BLaER1 (cell line): ENCODE measurements around the gene DNASE1L2.
"Not testable (repeated sequence)": the region's sequence is repeated elsewhere in the genome, so short reads cannot be mapped to it uniquely, and the experiment has no call there.

Source experiments
- H3K27ac ChIP-seq: shearing (Covaris generic); formaldehyde crosslinking; 2 replicates; pipeline ENCODE4 v1.8.1; 2022
- H3K27me3 ChIP-seq: shearing (Covaris generic); formaldehyde crosslinking; 2 replicates; pipeline ENCODE4 v1.8.1; 2022
- H3K36me3 ChIP-seq: shearing (Covaris generic); formaldehyde crosslinking; 2 replicates; pipeline ENCODE4 v1.8.1; 2022
- H3K4me1 ChIP-seq: shearing (Covaris generic); formaldehyde crosslinking; 2 replicates; pipeline ENCODE4 v1.8.1; 2022
- H3K4me2 ChIP-seq: shearing (Covaris generic); formaldehyde crosslinking; 2 replicates; pipeline ENCODE4 v1.8.1; 2022
- H3K4me3 ChIP-seq: shearing (Covaris generic); formaldehyde crosslinking; 2 replicates; pipeline ENCODE4 v1.8.1; 2022
- H3K9ac ChIP-seq: shearing (Covaris generic); formaldehyde crosslinking; 2 replicates; pipeline ENCODE4 v1.8.1; 2022
- H3K9me3 ChIP-seq: shearing (Covaris generic); formaldehyde crosslinking; 2 replicates; pipeline ENCODE4 v1.8.1; 2022
- H4K20me1 ChIP-seq: shearing (Covaris generic); formaldehyde crosslinking; 2 replicates; pipeline ENCODE4 v1.8.1; 2022
- Cebpa-rat ChIP-seq: shearing (Covaris generic); IDR thresholded peaks from 2 replicates; pipeline ENCODE4 v1.8.1; 2022

DNASE1L2 gene

GRCh38 chr16:2251296-2252111 lies 15.3 kb downstream of the DNASE1L2 start, which contains the start of gene ECI1:
Gene ECI1 (minus strand): TSS chr16:2251587. CDS start chr16:2251566, 21 bp downstream.
- no peak for TF ChIP-seq Cebpa-rat
- Histone ChIP-seq H3K4me2 (peak within 1 kb of the TSS; percentile 91), H3K36me3 (peaks cover 76% of the 10 kb centered on the region), H3K27ac (peak within 1 kb of the TSS; percentile 93), H4K20me1 (peaks cover 55% of the 10 kb centered on the region), H3K4me1 (peaks cover 30% of the 10 kb centered on the region), H3K27me3 (no peaks in the 10 kb centered on the region), H3K9ac (peak within 1 kb of the TSS; percentile 93), H3K9me3 (no peaks in the 10 kb centered on the region), H3K4me3 (peak within 1 kb of the TSS; percentile 84)

GRCh38 chr16:2252806-2253148 lies 16.5 kb downstream of the DNASE1L2 start:
- no peak overlapping the region for H3K4me3 ChIP-seq
- TF ChIP-seq Cebpa-rat, result no peak
- H3K9ac ChIP-seq, result 0 out of 2 replicates have a peak overlapping the region, but pooled peaks have one; percentile 93
- no peaks in the 10 kb centered on the region for H3K9me3 ChIP-seq
- no peak overlapping the region for H3K27ac ChIP-seq
- no peaks in the 10 kb centered on the region for H3K27me3 ChIP-seq
- peaks cover 30% of the 10 kb centered on the region for H3K4me1 ChIP-seq
- no peak overlapping the region for H3K4me2 ChIP-seq
- peaks cover 76% of the 10 kb centered on the region for H3K36me3 ChIP-seq
- peaks cover 67% of the 10 kb centered on the region for H4K20me1 ChIP-seq

GRCh38 chr16:2253293-2253692 lies 17.0 kb downstream of the DNASE1L2 start:
- Histone ChIP-seq H3K27ac (no peak overlapping the region), H4K20me1 (peaks cover 69% of the 10 kb centered on the region), H3K4me2 (no peak overlapping the region), H3K36me3 (peaks cover 77% of the 10 kb centered on the region), H3K27me3 (no peaks in the 10 kb centered on the region), H3K9ac (no peak overlapping the region), H3K4me1 (peaks cover 30% of the 10 kb centered on the region), H3K9me3 (no peaks in the 10 kb centered on the region), H3K4me3 (no peak overlapping the region)
- TF ChIP-seq Cebpa-rat, result no peak

GRCh38 chr16:2256531-2257140 lies 20.4 kb downstream of the DNASE1L2 start:
- Histone ChIP-seq H3K9ac (0 out of 2 replicates have a peak overlapping the region, but pooled peaks have one; percentile 10), H3K36me3 (peaks cover 99% of the 10 kb centered on the region), H3K4me3 (no peak overlapping the region), H3K27ac (no peak overlapping the region), H3K4me2 (no peak overlapping the region), H3K4me1 (peaks cover 11% of the 10 kb centered on the region), H3K9me3 (no peaks in the 10 kb centered on the region), H3K27me3 (no peaks in the 10 kb centered on the region), H4K20me1 (peaks cover 97% of the 10 kb centered on the region)
- no peak for TF ChIP-seq Cebpa-rat

- H3K4me1 ChIP-seq, result 0 out of 2 replicates have a peak, but pooled peaks cover under 1% of the 10 kb centered on the region
- H3K4me3 ChIP-seq, result no peak overlapping the region
- no peaks in the 10 kb centered on the region for H3K27me3 ChIP-seq
- H3K9me3 ChIP-seq, result no peaks in the 10 kb centered on the region
- no peak overlapping the region for H3K27ac ChIP-seq
- H3K9ac ChIP-seq, result no peak overlapping the region; the same call in 1 of the 2 replicates
- TF ChIP-seq Cebpa-rat, result no peak
- peaks cover 100% of the 10 kb centered on the region for H3K36me3 ChIP-seq
- H3K4me2 ChIP-seq, result no peak overlapping the region
- H4K20me1 ChIP-seq, result peaks cover 97% of the 10 kb centered on the region
Measured at GRCh38 chr16:2257726-2258125, 21.5 kb downstream of the DNASE1L2 start.

GRCh38 chr16:2258530-2258929 lies 22.3 kb downstream of the DNASE1L2 start:
- not testable (repeated sequence) for H3K4me1 ChIP-seq, H3K9me3 ChIP-seq, H3K27ac ChIP-seq, H3K27me3 ChIP-seq, H3K4me2 ChIP-seq, H3K4me3 ChIP-seq
- Histone ChIP-seq H3K36me3 (peaks cover 100% of the 10 kb centered on the region), H3K9ac (0 out of 2 replicates have a peak overlapping the region, but pooled peaks have one; percentile 40), H4K20me1 (peaks cover 97% of the 10 kb centered on the region)

GRCh38 chr16:2260250-2260649 lies 24.0 kb downstream of the DNASE1L2 start:
- no peaks in the 10 kb centered on the region for H3K27me3 ChIP-seq
- no peak for TF ChIP-seq Cebpa-rat
- H3K9me3 ChIP-seq, result no peaks in the 10 kb centered on the region
- H3K4me1 ChIP-seq, result no peaks in the 10 kb centered on the region; the same call in 1 of the 2 replicates
- no peak overlapping the region for H3K4me3 ChIP-seq
- peaks cover 100% of the 10 kb centered on the region for H3K36me3 ChIP-seq
- H3K27ac ChIP-seq, result no peak overlapping the region
- peaks cover 100% of the 10 kb centered on the region for H4K20me1 ChIP-seq
- no peak overlapping the region for H3K9ac ChIP-seq
- H3K4me2 ChIP-seq, result no peak overlapping the region

- not testable (repeated sequence) for H3K9ac ChIP-seq, H3K4me2 ChIP-seq, H3K27ac ChIP-seq, H3K27me3 ChIP-seq, H3K9me3 ChIP-seq, H3K4me3 ChIP-seq
- peaks cover 81% of the 10 kb centered on the region for H3K36me3 ChIP-seq
- peaks cover 98% of the 10 kb centered on the region for H4K20me1 ChIP-seq
- peaks cover 16% of the 10 kb centered on the region for H3K4me1 ChIP-seq
Measured at GRCh38 chr16:2263026-2263425, 26.8 kb downstream of the DNASE1L2 start.

- H3K9me3 ChIP-seq, H3K27me3 ChIP-seq: not testable (repeated sequence)
- Histone ChIP-seq H3K4me3 (peak overlapping the region; percentile 79), H3K9ac (peak overlapping the region; percentile 97), H3K36me3 (peaks cover 43% of the 10 kb centered on the region), H3K27ac (peak overlapping the region; percentile 97), H3K4me1 (peaks cover 34% of the 10 kb centered on the region), H4K20me1 (peaks cover 82% of the 10 kb centered on the region), H3K4me2 (peak overlapping the region; percentile 94)
Measured at GRCh38 chr16:2266887-2267286, 30.6 kb downstream of the DNASE1L2 start.

- Histone ChIP-seq H3K27ac (peak overlapping the region; percentile 97), H3K4me3 (peak overlapping the region; percentile 79), H3K36me3 (peaks cover 36% of the 10 kb centered on the region), H3K9ac (peak overlapping the region; percentile 97), H3K4me2 (peak overlapping the region; percentile 94), H3K4me1 (peaks cover 34% of the 10 kb centered on the region), H4K20me1 (peaks cover 76% of the 10 kb centered on the region)
- H3K27me3 ChIP-seq, H3K9me3 ChIP-seq: not testable (repeated sequence)
Measured at GRCh38 chr16:2267505-2267912, 31.3 kb downstream of the DNASE1L2 start.
